SU-DHL-6 (cell line): ENCODE measurements around the gene EED.

Experiments used
- H2AFZ ChIP-seq: fragments of 200-600 bp; sonication (generic); 2 replicates; pipeline ENCODE4 v1.6.1; 2014; ENCODE audit warnings: low read depth, mild to moderate bottlenecking, moderate library complexity, mixed read lengths, antibody characterized with exemption, low read length; ENCODE audit not compliant: severe bottlenecking
- H3F3A ChIP-seq: fragments of 200-600 bp; shearing (Covaris generic); 2 replicates; pipeline ENCODE4 v1.6.0; 2016; ENCODE audit warnings: antibody characterized with exemption, mild to moderate bottlenecking; ENCODE audit not compliant: insufficient read depth
- H3K27ac ChIP-seq: fragments of 200-600 bp; sonication (generic); 2 replicates; pipeline ENCODE4 v1.5.1; 2016; ENCODE audit warnings: low read depth, mild to moderate bottlenecking, low read length, moderate library complexity, mixed read lengths
- H3K27me3 ChIP-seq: fragments of 200-600 bp; sonication (generic), shearing (Covaris generic); 2 replicates; pipeline ENCODE4 v1.6.0; 2014; ENCODE audit warnings: mild to moderate bottlenecking, low read length
- H3K36me3 ChIP-seq: fragments of 200-600 bp; sonication (generic); 2 replicates; pipeline ENCODE4 v1.6.1; 2014; ENCODE audit warnings: mild to moderate bottlenecking, low read length, mixed read lengths
- H3K4me2 ChIP-seq: fragments of 300-600, 200-600 bp; shearing (Covaris generic), sonication (generic); 2 replicates; pipeline ENCODE4 v1.6.0; 2014; ENCODE audit warnings: low read length, low read depth, mild to moderate bottlenecking; ENCODE audit not compliant: poor library complexity, severe bottlenecking
- H3K4me3 ChIP-seq: fragments of 200-600 bp; sonication (generic); 2 replicates; pipeline ENCODE4 v1.5.1; 2014; ENCODE audit warnings: antibody characterized with exemption, low read length, mild to moderate bottlenecking, mixed read lengths; ENCODE audit not compliant: insufficient read depth, poor library complexity, severe bottlenecking
- H3K79me2 ChIP-seq: fragments of 200-600 bp; sonication (generic); 2 replicates; pipeline ENCODE4 v1.6.1; 2014; ENCODE audit warnings: mild to moderate bottlenecking, low read length, moderate library complexity; ENCODE audit not compliant: insufficient read depth
- H3K9ac ChIP-seq: fragments of 200-600 bp; sonication (generic); 2 replicates; pipeline ENCODE4 v1.7.0; 2014; ENCODE audit warnings: mild to moderate bottlenecking, low read length
- H3K9me2 ChIP-seq: fragments of 200-600 bp; sonication (generic); replicated peaks from 2 replicates; pipeline ENCODE4 v1.6.1; 2014; ENCODE audit warnings: low read length; ENCODE audit not compliant: insufficient read depth
- H3K9me3 ChIP-seq: fragments of 200-600 bp; sonication (generic); 2 replicates; pipeline ENCODE4 v1.6.1; 2014; ENCODE audit warnings: low read length, mixed read lengths; ENCODE audit not compliant: insufficient read depth
- H4K20me1 ChIP-seq: fragments of 200-600 bp; sonication (generic); 2 replicates; pipeline ENCODE4 v1.6.1; 2014; ENCODE audit warnings: low read depth, mild to moderate bottlenecking, antibody characterized with exemption, low read length, moderate library complexity, mixed read lengths
- EZH2phosphoT487 ChIP-seq: fragments of 200-600 bp; sonication (generic), shearing (Covaris generic); conservative IDR thresholded peaks from 2 replicates; pipeline ENCODE4 v1.6.1; 2018; ENCODE audit warnings: mild to moderate bottlenecking, antibody characterized with exemption, low read length, moderate library complexity, mixed read lengths
- TF ChIP-seq, protein P1 (sequence below): fragments of 200-600 bp; sonication (generic); IDR thresholded peaks from one replicate; pipeline ENCODE4 v1.5.1; 2017; ENCODE audit warnings: antibody characterized with exemption, mild to moderate bottlenecking, low read length, moderate library complexity; ENCODE audit not compliant: insufficient read depth, poor library complexity, severe bottlenecking

EED gene

DNA sequence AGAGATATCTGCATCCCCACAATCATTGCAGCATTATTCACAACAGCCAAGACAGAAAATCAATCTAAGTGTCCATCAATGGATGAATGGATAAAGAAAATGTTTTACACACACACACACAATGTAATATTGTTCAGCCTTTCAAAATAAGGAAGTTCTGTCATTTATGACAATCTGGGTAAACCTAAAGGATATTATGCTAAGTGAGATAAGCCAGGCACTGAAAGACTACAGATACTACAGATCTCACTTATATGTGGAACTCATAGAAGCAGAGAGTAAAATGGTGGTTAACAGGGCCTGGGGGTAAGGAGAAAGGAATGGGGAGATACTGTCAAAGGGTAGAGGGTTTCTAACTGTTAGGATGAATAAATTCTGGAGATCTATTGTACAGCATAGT, 36.0 kb upstream of the EED start:
- H3K4me3 ChIP-seq: no peak overlapping the region
- no peak overlapping the region for H3K9ac ChIP-seq
- no peak overlapping the region for H3K4me2 ChIP-seq
- no peaks in the 10 kb centered on the region for H3K79me2 ChIP-seq
- peaks cover 4% of the 10 kb centered on the region; the same call in 1 of the 2 replicates for H3F3A ChIP-seq
- no peaks in the 10 kb centered on the region for H4K20me1 ChIP-seq
- no peaks in the 10 kb centered on the region for H3K9me2 ChIP-seq
- TF ChIP-seq, protein P1, sequence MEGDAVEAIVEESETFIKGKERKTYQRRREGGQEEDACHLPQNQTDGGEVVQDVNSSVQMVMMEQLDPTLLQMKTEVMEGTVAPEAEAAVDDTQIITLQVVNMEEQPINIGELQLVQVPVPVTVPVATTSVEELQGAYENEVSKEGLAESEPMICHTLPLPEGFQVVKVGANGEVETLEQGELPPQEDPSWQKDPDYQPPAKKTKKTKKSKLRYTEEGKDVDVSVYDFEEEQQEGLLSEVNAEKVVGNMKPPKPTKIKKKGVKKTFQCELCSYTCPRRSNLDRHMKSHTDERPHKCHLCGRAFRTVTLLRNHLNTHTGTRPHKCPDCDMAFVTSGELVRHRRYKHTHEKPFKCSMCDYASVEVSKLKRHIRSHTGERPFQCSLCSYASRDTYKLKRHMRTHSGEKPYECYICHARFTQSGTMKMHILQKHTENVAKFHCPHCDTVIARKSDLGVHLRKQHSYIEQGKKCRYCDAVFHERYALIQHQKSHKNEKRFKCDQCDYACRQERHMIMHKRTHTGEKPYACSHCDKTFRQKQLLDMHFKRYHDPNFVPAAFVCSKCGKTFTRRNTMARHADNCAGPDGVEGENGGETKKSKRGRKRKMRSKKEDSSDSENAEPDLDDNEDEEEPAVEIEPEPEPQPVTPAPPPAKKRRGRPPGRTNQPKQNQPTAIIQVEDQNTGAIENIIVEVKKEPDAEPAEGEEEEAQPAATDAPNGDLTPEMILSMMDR: no peak
- TF ChIP-seq EZH2phosphoT487: no peak
- no peaks in the 10 kb centered on the region for H3K36me3 ChIP-seq
- H2AFZ ChIP-seq: no peak overlapping the region
- no peaks in the 10 kb centered on the region for H3K27me3 ChIP-seq
- no peak overlapping the region for H3K27ac ChIP-seq
- H3K9me3 ChIP-seq: no peaks in the 10 kb centered on the region

DNA sequence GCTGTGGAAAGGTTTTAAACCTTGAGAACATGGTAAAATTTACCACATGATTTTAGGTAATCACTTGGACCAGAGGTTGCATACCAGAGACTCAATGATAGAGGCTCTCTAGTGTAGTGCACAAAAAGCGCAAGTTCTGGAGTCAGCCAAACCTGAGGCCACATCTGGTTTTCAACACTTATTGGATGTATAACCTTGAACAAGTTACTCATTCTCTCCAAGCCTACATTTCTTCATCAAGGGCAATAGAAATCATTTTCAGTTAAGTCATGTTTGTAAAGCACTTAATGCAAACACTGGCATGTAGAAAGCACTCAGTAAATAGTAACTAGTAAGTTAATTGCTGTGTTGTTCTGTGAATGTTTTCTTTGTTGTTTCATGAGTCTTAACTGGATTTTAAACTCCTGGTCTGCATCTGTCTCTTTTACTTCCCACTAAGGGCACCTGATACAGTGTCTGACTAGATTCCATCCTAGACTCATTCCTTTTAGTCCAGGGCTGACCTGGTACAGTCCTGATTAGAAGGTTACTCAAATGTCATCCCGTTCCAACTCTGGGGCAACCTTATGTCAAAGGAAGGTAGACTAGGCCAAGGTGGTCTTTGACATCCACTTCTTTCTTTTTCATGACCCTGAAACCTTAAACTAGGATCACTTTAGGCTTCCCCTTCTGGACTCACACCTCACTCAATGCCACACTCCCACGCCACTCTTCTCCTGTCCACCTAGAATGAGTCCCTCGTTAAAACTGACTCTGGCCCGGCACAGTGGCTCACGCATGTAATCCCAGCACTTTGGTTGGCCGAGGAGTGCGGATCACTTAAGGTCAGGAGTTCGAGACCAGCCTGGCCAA, 34.5 kb upstream of the EED start:
- Histone ChIP-seq H4K20me1 (no peaks in the 10 kb centered on the region), H2AFZ (no peak overlapping the region), H3K9me2 (no peaks in the 10 kb centered on the region), H3K27ac (no peak overlapping the region), H3K4me2 (no peak overlapping the region), H3K27me3 (no peaks in the 10 kb centered on the region), H3K4me3 (no peak overlapping the region), H3K9me3 (no peaks in the 10 kb centered on the region), H3K36me3 (no peaks in the 10 kb centered on the region), H3K9ac (no peak overlapping the region), H3K79me2 (no peaks in the 10 kb centered on the region), H3F3A (no peaks in the 10 kb centered on the region)
- TF ChIP-seq EZH2phosphoT487: no peak
- TF ChIP-seq, protein P1: no peak

DNA sequence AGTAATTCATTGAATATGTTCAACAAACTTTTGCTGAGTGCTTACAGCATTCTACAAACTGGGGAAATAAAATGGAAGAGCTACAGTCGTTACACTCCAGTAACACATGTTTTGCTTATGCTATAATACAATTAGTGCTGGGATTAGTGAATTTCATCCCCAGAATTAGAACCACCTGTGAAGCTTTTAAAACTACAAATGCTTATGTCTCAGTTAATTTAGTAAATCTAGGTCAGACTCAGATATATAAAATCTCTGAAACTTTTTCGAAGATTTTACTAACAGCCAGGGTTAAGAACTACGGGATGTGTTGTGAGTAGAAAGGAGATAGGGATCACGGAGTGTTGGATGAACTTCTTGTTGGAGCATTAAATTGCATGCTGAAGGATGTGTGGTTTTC, 33.7 kb upstream of the EED start:
- no peak overlapping the region for H3K9ac ChIP-seq
- no peaks in the 10 kb centered on the region for H4K20me1 ChIP-seq
- H3K79me2 ChIP-seq: no peaks in the 10 kb centered on the region
- TF ChIP-seq, protein P1: no peak
- no peak for TF ChIP-seq EZH2phosphoT487
- no peaks in the 10 kb centered on the region for H3K9me2 ChIP-seq
- H2AFZ ChIP-seq: no peak overlapping the region
- H3F3A ChIP-seq: no peaks in the 10 kb centered on the region
- no peak overlapping the region for H3K4me2 ChIP-seq
- H3K9me3 ChIP-seq: no peaks in the 10 kb centered on the region
- no peak overlapping the region for H3K4me3 ChIP-seq
- no peaks in the 10 kb centered on the region for H3K36me3 ChIP-seq
- no peaks in the 10 kb centered on the region for H3K27me3 ChIP-seq
- no peak overlapping the region for H3K27ac ChIP-seq
